ENCODE data around the gene POLE. TPM values are rescaled to one million over a fixed set of nuclear protein-coding genes. Genes with fewer than 3 reads are reported as not detected.

POLE gene
- total and polyA plus RNA-seq, 10 of the 15 experiments (the other 5 are each of a cell fraction or from before 2014, with no cell fraction given): 2.3 to 103 (median 37.1) TPM

DNA sequence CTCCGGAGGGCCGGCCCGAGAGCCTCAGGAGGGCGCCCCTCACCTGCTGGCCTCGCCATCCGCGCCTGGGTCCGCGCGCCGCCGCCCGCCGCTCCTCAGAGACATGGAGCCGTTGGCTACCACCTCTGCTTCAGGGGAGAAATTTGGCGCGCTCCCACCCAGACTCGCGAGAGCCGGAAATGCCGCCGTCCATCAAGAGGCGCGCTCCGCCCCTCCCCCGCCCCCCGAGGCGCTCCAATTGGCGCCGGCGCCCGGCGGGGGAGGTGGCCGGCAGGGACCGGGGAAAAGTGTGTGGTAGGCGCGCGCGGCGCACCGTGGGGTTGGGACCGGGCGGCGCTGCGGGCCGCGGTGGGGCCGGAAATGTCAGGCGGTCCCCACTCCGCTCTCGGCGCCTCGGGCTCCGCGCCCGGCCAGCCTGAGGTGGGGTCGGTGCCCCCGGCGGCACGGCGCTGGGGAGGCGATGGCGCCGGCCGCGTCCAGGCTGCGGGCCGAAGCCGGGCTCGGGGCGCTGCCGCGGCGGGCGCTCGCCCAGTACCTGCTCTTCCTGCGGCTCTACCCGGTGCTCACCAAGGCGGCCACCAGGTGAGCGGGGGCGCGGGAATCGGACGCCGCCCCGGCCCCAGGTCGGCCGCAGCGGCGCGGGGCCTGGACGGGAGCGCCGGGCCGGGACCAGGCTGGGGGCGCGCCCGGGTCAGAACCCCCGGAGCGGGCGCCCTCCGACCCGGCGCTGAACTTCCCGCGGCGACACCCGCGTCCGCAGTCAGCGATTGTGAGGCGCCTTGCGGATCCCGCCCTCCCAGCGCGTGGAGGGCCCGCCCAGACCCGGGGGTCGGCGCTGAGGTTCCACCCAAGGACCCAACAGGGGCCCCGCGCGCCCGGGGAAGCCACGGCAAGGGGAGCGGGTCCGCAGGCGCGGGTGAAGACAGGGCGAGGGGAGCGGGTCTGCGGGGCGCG lies at the start of gene POLE, which contains the start of gene PXMP2 (continued):
- TF ChIP-seq STAT3 (IDR thresholded peaks at IDR 0.05; ENCODE audit: low read depth, low read length): no peak
- no peak for TF ChIP-seq WRNIP1 (IDR thresholded peaks at IDR 0.05; ENCODE audit: borderline replicate concordance, low read depth, low read length)
- TF ChIP-seq LARP7 (IDR thresholded peaks at IDR 0.05): peak; percentile 95
- TF ChIP-seq CBX3 (IDR thresholded peaks at IDR 0.05; ENCODE audit: borderline replicate concordance, low read depth): no peak
- peak; percentile 71; the same call in 1 of the 2 replicates for TF ChIP-seq CBFB (IDR thresholded peaks at IDR 0.05; ENCODE audit: low read depth)
- TF ChIP-seq POU2F2 (IDR thresholded peaks at IDR 0.05; ENCODE audit: borderline replicate concordance, low read depth, low read length): no peak
- no peak for TF ChIP-seq SREBF1 (IDR thresholded peaks at IDR 0.05; ENCODE audit: low read length)
- peak; percentile 67 for TF ChIP-seq SP1 (IDR thresholded peaks at IDR 0.05; ENCODE audit: low read depth, low read length)
- peak; percentile 11; the same call in 1 of the 2 replicates for TF ChIP-seq TCF12 (IDR thresholded peaks at IDR 0.05; ENCODE audit: low read depth, low read length)
- TF ChIP-seq NR2C1 (IDR thresholded peaks at IDR 0.05): peak; percentile 21
- no peak for TF ChIP-seq IRF4 (IDR thresholded peaks at IDR 0.05; ENCODE audit: low read depth, low read length)
- TF ChIP-seq MXI1 (IDR thresholded peaks at IDR 0.05; ENCODE audit: low read depth, low read length): peak; percentile 99
- 0 out of 4 replicates have a peak, but pooled peaks of 1 of the 2 experiments have one; percentile 9 for TF ChIP-seq EP300 (IDR thresholded peaks at IDR 0.05; ENCODE audit: borderline replicate concordance in 1 of 2, control insufficient read depth in 1 of 2, low read depth in 2 of 2, low read length in 2 of 2)
- TF ChIP-seq, protein P1, sequence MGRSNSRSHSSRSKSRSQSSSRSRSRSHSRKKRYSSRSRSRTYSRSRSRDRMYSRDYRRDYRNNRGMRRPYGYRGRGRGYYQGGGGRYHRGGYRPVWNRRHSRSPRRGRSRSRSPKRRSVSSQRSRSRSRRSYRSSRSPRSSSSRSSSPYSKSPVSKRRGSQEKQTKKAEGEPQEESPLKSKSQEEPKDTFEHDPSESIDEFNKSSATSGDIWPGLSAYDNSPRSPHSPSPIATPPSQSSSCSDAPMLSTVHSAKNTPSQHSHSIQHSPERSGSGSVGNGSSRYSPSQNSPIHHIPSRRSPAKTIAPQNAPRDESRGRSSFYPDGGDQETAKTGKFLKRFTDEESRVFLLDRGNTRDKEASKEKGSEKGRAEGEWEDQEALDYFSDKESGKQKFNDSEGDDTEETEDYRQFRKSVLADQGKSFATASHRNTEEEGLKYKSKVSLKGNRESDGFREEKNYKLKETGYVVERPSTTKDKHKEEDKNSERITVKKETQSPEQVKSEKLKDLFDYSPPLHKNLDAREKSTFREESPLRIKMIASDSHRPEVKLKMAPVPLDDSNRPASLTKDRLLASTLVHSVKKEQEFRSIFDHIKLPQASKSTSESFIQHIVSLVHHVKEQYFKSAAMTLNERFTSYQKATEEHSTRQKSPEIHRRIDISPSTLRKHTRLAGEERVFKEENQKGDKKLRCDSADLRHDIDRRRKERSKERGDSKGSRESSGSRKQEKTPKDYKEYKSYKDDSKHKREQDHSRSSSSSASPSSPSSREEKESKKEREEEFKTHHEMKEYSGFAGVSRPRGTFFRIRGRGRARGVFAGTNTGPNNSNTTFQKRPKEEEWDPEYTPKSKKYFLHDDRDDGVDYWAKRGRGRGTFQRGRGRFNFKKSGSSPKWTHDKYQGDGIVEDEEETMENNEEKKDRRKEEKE (IDR thresholded peaks at IDR 0.05): no peak
- TF ChIP-seq SMARCA5 (IDR thresholded peaks at IDR 0.05): peak; percentile 73; the same call in 1 of the 2 replicates
- no peak for TF ChIP-seq PML (IDR thresholded peaks at IDR 0.05; ENCODE audit: low read length)
- no peak for TF ChIP-seq GABPA (IDR thresholded peaks at IDR 0.05; ENCODE audit: low read depth)
- TF ChIP-seq NFXL1 (IDR thresholded peaks at IDR 0.05; ENCODE audit: borderline replicate concordance): no peak
- TF ChIP-seq, protein P2, sequence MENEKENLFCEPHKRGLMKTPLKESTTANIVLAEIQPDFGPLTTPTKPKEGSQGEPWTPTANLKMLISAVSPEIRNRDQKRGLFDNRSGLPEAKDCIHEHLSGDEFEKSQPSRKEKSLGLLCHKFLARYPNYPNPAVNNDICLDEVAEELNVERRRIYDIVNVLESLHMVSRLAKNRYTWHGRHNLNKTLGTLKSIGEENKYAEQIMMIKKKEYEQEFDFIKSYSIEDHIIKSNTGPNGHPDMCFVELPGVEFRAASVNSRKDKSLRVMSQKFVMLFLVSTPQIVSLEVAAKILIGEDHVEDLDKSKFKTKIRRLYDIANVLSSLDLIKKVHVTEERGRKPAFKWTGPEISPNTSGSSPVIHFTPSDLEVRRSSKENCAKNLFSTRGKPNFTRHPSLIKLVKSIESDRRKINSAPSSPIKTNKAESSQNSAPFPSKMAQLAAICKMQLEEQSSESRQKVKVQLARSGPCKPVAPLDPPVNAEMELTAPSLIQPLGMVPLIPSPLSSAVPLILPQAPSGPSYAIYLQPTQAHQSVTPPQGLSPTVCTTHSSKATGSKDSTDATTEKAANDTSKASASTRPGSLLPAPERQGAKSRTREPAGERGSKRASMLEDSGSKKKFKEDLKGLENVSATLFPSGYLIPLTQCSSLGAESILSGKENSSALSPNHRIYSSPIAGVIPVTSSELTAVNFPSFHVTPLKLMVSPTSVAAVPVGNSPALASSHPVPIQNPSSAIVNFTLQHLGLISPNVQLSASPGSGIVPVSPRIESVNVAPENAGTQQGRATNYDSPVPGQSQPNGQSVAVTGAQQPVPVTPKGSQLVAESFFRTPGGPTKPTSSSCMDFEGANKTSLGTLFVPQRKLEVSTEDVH (IDR thresholded peaks at IDR 0.05; ENCODE audit: low read depth, partially characterized antibody): no peak
- TF ChIP-seq, protein P3, sequence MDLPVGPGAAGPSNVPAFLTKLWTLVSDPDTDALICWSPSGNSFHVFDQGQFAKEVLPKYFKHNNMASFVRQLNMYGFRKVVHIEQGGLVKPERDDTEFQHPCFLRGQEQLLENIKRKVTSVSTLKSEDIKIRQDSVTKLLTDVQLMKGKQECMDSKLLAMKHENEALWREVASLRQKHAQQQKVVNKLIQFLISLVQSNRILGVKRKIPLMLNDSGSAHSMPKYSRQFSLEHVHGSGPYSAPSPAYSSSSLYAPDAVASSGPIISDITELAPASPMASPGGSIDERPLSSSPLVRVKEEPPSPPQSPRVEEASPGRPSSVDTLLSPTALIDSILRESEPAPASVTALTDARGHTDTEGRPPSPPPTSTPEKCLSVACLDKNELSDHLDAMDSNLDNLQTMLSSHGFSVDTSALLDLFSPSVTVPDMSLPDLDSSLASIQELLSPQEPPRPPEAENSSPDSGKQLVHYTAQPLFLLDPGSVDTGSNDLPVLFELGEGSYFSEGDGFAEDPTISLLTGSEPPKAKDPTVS (IDR thresholded peaks at IDR 0.05; ENCODE audit: low read depth, low read length): 0 out of 2 replicates have a peak, but pooled peaks have one; percentile 64
- TF ChIP-seq JUNB (IDR thresholded peaks at IDR 0.05): peak; percentile 96
- no peak for TF ChIP-seq CEBPB (IDR thresholded peaks at IDR 0.05; ENCODE audit: borderline replicate concordance in 1 of 2, low read depth in 2 of 2, low read length in 2 of 2)
- no peak for TF ChIP-seq JUND (IDR thresholded peaks at IDR 0.05; ENCODE audit: low read depth, low read length)
- TF ChIP-seq ATF7 (IDR thresholded peaks at IDR 0.05; ENCODE audit: low read depth): no peak

Data from GM12878 (cell line).